ENCODE results near the gene RBBP4. TPM values are rescaled to one million over a fixed set of nuclear protein-coding genes. Genes with fewer than 3 reads are reported as not detected.
"Not testable (repeated sequence)": the region's sequence is repeated elsewhere in the genome, so short reads cannot be mapped to it uniquely, and the experiment has no call there.

RBBP4 gene
- total RNA-seq, 4 donors from 2014 or later = 79.7 to 135 (median 109) TPM

GRCh38 chr1:32676945-32677344, 25.9 kb downstream of the RBBP4 start:
- Histone ChIP-seq H3K27me3 (no peaks in the 10 kb centered on the region), H3K27ac (no peak overlapping the region), H3K4me1 (peaks cover 0 to 11% (median 4%) of the 10 kb centered on the region in 4 donors), H3K4me3 (no peak overlapping the region), H3K9me3 (no peaks in the 10 kb centered on the region), H3K36me3 (peaks cover 4 to 91% (median 29%) of the 10 kb centered on the region in 3 donors)
- 40 to 51% methylated on average over 3 of the region's 3 CpGs for WGBS, 2 donors
- DNase-seq (ENCODE audit: low spot score in 2 of 2) = no peak
- TF ChIP-seq CTCF (IDR thresholded peaks at IDR 0.05) = no peak
- no peak for TF ChIP-seq EP300 (IDR thresholded peaks at IDR 0.05)
- TF ChIP-seq POLR2A (IDR thresholded peaks at IDR 0.05) = no peak

- not testable (repeated sequence) for H3K27me3 ChIP-seq; H3K27ac ChIP-seq; DNase-seq (ENCODE audit: low spot score in 2 of 2); H3K9me3 ChIP-seq; H3K4me3 ChIP-seq
- Histone ChIP-seq H3K36me3 (peaks cover 0 to 70% (median 4%) of the 10 kb centered on the region in 3 donors), H3K4me1 (peaks cover 0 to 32% (median 12%) of the 10 kb centered on the region in 4 donors)
- 82 to 89% methylated on average over 4 of the region's 4 CpGs for WGBS, 2 donors
Measured at GRCh38 chr1:32679993-32680392, 29.0 kb downstream of the RBBP4 start.

- peaks cover 0 to 36% (median 12%) of the 10 kb centered on the region in 4 donors for H3K4me1 ChIP-seq
- DNase-seq (ENCODE audit: low spot score in 2 of 2) = no peak
- H3K36me3 ChIP-seq = peaks cover 0 to 69% (median 4%) of the 10 kb centered on the region in 3 donors
- H3K27ac ChIP-seq = peak overlapping the region in 2 of 4 donors; percentile 3 to 46
- no peaks in the 10 kb centered on the region for H3K9me3 ChIP-seq
- no peak overlapping the region for H3K4me3 ChIP-seq
- 95 to 97% methylated on average over 1 of the region's 1 CpG for WGBS, 2 donors
- TF ChIP-seq EP300 (IDR thresholded peaks at IDR 0.05) = no peak
- H3K27me3 ChIP-seq = no peaks in the 10 kb centered on the region
Measured at GRCh38 chr1:32680642-32681041, 29.6 kb downstream of the RBBP4 start.

- WGBS, 2 donors = 68 to 73% methylated on average over 2 of the region's 2 CpGs
- peak overlapping the region in 2 of 4 donors; percentile 6 to 8 for H3K27ac ChIP-seq
- H3K4me1 ChIP-seq = peaks cover 0 to 36% (median 12%) of the 10 kb centered on the region in 4 donors
- no peaks in the 10 kb centered on the region for H3K9me3 ChIP-seq
- H3K27me3 ChIP-seq = no peaks in the 10 kb centered on the region
- TF ChIP-seq CTCF (IDR thresholded peaks at IDR 0.05) (no peak), POLR2A (IDR thresholded peaks at IDR 0.05) (no peak), EP300 (IDR thresholded peaks at IDR 0.05) (no peak)
- peaks cover 0 to 69% (median 4%) of the 10 kb centered on the region in 3 donors for H3K36me3 ChIP-seq
- H3K4me3 ChIP-seq = no peak overlapping the region
- peak in 1 of 2 donors; percentile 19 for DNase-seq (ENCODE audit: low spot score in 2 of 2)
Measured at GRCh38 chr1:32681509-32681908, 30.5 kb downstream of the RBBP4 start.

GRCh38 chr1:32681999-32682398, 31.0 kb downstream of the RBBP4 start:
- H3K27me3 ChIP-seq = no peaks in the 10 kb centered on the region
- H3K27ac ChIP-seq = no peak overlapping the region
- TF ChIP-seq POLR2A (IDR thresholded peaks at IDR 0.05) = no peak
- TF ChIP-seq EP300 (IDR thresholded peaks at IDR 0.05) = no peak
- TF ChIP-seq CTCF (IDR thresholded peaks at IDR 0.05) = no peak
- H3K9me3 ChIP-seq = no peaks in the 10 kb centered on the region
- peaks cover 0 to 69% (median under 1%) of the 10 kb centered on the region in 3 donors for H3K36me3 ChIP-seq
- 79 to 82% methylated on average over 3 of the region's 3 CpGs for WGBS, 2 donors
- H3K4me3 ChIP-seq = no peak overlapping the region
- peaks cover 0 to 36% (median 12%) of the 10 kb centered on the region in 4 donors for H3K4me1 ChIP-seq
- DNase-seq (ENCODE audit: low spot score in 2 of 2) = no peak

GRCh38 chr1:32683397-32683796, 32.4 kb downstream of the RBBP4 start:
- peaks cover 0 to 56% (median 0%) of the 10 kb centered on the region in 3 donors for H3K36me3 ChIP-seq
- peaks cover 0 to 36% (median 12%) of the 10 kb centered on the region in 4 donors for H3K4me1 ChIP-seq
- TF ChIP-seq CTCF (IDR thresholded peaks at IDR 0.05) (no peak), POLR2A (IDR thresholded peaks at IDR 0.05) (no peak), EP300 (IDR thresholded peaks at IDR 0.05) (no peak)
- DNase-seq (ENCODE audit: low spot score in 2 of 2) = no peak
- WGBS, 2 donors = 56 to 60% methylated on average over 3 of the region's 3 CpGs
- H3K4me3 ChIP-seq = no peak overlapping the region
- H3K27me3 ChIP-seq = no peaks in the 10 kb centered on the region
- H3K27ac ChIP-seq = peak overlapping the region in 3 of 4 donors; percentile 71 to 80 (median 71)
- no peaks in the 10 kb centered on the region for H3K9me3 ChIP-seq
